Thymus (tissue), 11 donors: ENCODE measurements around the gene STEAP1B. TPM values are rescaled to one million over a fixed set of nuclear protein-coding genes. Genes with fewer than 3 reads are reported as not detected.
"Not testable (repeated sequence)": the region's sequence is repeated elsewhere in the genome, so short reads cannot be mapped to it uniquely, and the experiment has no call there.

Experiments used
- DNase-seq, 9 donors: peaks; one replicate each; pipeline ENCODE4 v3.0.0-alpha.2; 2013; ENCODE audit warnings: low spot score in 9 of 9, low read depth in 6 of 9, missing footprints in 1 of 9
- H3K27ac ChIP-seq, 2 donors: one replicate each; pipeline ENCODE4 v1.5.1; 2013; ENCODE audit warnings: control low read depth in 1 of 2, low read depth in 1 of 2, low read length in 1 of 2, mild to moderate bottlenecking in 1 of 2, moderate library complexity in 1 of 2
- H3K27me3 ChIP-seq, 2 donors: one replicate each; pipeline ENCODE4 v1.5.1; 2013; ENCODE audit warnings: low read length in 1 of 2; ENCODE audit not compliant: control insufficient read depth in 2 of 2, insufficient read depth in 1 of 2
- H3K36me3 ChIP-seq, 2 donors: one replicate each; pipeline ENCODE4 v1.5.1; 2013; ENCODE audit warnings: low read length in 1 of 2, mild to moderate bottlenecking in 1 of 2, moderate library complexity in 1 of 2; ENCODE audit not compliant: control insufficient read depth in 2 of 2, insufficient read depth in 2 of 2
- H3K4me1 ChIP-seq, 2 donors: one replicate each; pipeline ENCODE4 v1.5.1; 2013; ENCODE audit warnings: low read length in 2 of 2; ENCODE audit not compliant: control insufficient read depth in 2 of 2, insufficient read depth in 2 of 2
- H3K4me3 ChIP-seq, 2 donors: one replicate each; pipeline ENCODE4 v1.5.1; 2013; ENCODE audit warnings: low read length in 2 of 2, control low read depth in 1 of 2, mild to moderate bottlenecking in 1 of 2
- H3K9me3 ChIP-seq, 2 donors: one replicate each; pipeline ENCODE4 v1.5.1; 2013; ENCODE audit warnings: low read length in 1 of 2, mild to moderate bottlenecking in 1 of 2; ENCODE audit not compliant: control insufficient read depth in 2 of 2, insufficient read depth in 1 of 2
- WGBS: extraction: QIAGEN DNeasy Blood & Tissue Kit; methylation state at CpG from one replicate; pipeline ENCODE4 v1.1.7; 2013; 5-methylcytosine and 5-hydroxymethylcytosine counted together
- polyA plus RNA-seq: library from polyadenylated mRNA; stranded (reverse); fragments of 200-250 nt; gene quantifications from one replicate; pipeline ENCODE4 v1.2.3, GENCODE V29; 2013
- total RNA-seq: library from RNA; stranded (reverse); fragments of 120-200 nt; gene quantifications from one replicate; pipeline ENCODE4 v1.2.4, GENCODE V29; 2013
- donor health status: healthy.

STEAP1B gene
- total and polyA plus RNA-seq, 2 donors: 0.80 to 1.4 TPM

DNA sequence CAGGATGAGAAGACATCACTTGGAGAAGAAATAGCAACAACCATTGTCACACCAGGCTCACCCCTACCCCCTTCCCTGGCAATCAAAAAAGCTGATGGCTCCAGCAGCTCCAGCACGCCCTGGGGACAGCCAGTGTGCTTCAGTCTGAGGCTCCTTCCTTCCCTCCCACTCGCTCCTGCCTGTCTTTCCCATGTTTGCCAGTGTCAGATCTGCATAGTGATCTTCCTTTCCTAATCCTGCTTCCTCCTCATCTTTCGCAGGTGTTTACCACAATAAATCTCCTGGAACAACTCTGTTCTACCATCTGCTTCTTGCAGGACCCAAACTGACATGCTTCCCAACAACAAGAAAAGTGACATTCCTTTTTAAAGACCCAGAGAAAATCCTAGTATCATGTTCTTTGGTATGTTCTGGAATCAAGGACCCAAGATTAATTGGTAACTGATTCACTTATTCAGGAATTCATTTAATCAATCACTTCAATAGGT is 57.1 kb downstream of the STEAP1B start:
- Histone ChIP-seq H3K4me1 (peaks cover 30 to 60% of the 10 kb centered on the region in 2 donors), H3K4me3 (no peak overlapping the region), H3K36me3 (no peaks in the 10 kb centered on the region), H3K9me3 (no peaks in the 10 kb centered on the region), H3K27me3 (no peaks in the 10 kb centered on the region), H3K27ac (no peak overlapping the region)
- WGBS: 95% methylated on average over 3 of the region's 3 CpGs
- no peak for DNase-seq

DNA sequence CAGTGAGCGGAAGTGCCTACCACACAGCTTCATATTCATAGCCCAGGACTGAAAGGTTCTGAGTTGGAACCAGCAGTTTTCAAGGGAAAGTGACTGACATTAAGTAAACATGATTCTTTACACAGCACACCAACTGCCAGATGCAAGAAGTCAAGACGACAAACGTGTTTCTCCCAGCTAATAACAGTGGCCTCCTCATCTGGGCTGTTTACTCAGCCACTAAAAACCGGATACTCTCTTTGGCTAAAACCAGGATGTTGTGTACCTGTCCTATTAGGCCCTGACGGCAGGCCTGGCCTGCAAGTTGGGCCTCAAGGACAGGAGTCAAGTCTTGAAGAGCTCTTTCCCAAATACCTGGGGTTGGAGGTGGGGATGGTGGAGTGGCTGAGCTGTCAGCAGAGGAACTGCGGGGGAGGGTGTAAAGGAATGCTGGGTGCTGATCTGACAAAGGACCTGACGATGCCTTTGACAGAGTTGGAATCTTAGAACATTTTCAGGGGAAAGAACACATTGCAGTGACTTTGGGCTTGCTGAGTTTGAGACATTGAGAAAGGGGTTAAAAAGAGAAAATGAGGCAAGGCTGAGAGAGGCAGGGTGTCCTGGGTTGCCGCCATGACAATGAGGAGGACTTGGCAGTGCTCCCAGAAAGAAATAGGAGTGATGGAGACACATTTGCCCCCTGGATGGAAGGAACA is 57.7 kb downstream of the STEAP1B start:
- DNase-seq: peak in 1 of 9 donors; percentile 7
- no peaks in the 10 kb centered on the region for H3K9me3 ChIP-seq
- H3K4me1 ChIP-seq: peaks cover 26 to 56% of the 10 kb centered on the region in 2 donors
- peak overlapping the region in 1 of 2 donors; percentile 59 for H3K27ac ChIP-seq
- H3K36me3 ChIP-seq: no peaks in the 10 kb centered on the region
- no peak overlapping the region for H3K4me3 ChIP-seq
- WGBS: 77% methylated on average over 8 of the region's 8 CpGs
- H3K27me3 ChIP-seq: no peaks in the 10 kb centered on the region

DNA sequence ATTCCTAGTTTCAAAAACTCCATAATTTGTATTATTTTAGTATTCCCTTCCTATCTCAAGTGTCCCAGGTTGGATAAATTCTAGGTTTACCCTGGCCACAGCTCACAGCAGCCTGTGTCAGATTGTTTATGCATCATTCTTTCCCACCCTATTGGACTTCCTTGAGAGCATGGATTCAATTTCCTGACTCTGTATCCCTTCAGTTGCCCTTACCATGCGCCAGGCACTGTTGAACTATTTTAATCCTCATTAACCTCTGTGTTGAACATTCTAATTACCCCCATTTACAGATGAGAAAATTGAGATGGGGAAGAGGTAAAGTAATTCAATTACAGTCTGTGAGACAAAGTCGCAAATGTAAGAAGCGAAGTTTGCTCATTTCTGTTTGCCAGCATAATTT is 58.8 kb downstream of the STEAP1B start:
- no peak for DNase-seq
- Histone ChIP-seq H3K4me1 (peaks cover 20 to 49% of the 10 kb centered on the region in 2 donors), H3K36me3 (no peaks in the 10 kb centered on the region), H3K27me3 (no peaks in the 10 kb centered on the region), H3K27ac (peak overlapping the region in 1 of 2 donors; percentile 59), H3K4me3 (no peak overlapping the region), H3K9me3 (no peaks in the 10 kb centered on the region)
- WGBS: 100% methylated on average over 3 of the region's 3 CpGs

DNA sequence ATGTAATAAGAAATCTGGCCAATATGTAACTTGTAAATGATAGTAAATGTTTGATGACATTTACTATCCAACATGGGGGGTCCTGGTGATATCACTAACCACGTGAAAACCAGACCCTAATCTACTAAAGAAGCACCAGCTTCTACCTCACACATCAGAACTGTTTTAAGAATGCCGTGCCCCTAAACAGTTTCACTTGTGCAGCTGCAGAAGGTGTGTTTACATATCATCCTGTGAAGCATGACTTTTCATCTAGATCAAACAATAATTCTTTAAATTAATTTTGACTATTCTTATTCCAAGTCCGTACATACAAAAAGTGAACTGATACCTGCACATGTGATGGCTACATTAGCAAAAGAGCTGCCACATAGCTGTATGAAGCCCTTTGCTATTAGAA is 61.0 kb downstream of the STEAP1B start:
- H3K27ac ChIP-seq: no peak overlapping the region
- WGBS: 52% methylated on average over 3 of the region's 3 CpGs
- H3K9me3 ChIP-seq: no peaks in the 10 kb centered on the region
- DNase-seq: peak in 1 of 9 donors; percentile 15
- peaks cover 2 to 38% of the 10 kb centered on the region in 2 donors for H3K4me1 ChIP-seq
- no peaks in the 10 kb centered on the region for H3K36me3 ChIP-seq
- H3K27me3 ChIP-seq: no peaks in the 10 kb centered on the region
- H3K4me3 ChIP-seq: no peak overlapping the region

DNA sequence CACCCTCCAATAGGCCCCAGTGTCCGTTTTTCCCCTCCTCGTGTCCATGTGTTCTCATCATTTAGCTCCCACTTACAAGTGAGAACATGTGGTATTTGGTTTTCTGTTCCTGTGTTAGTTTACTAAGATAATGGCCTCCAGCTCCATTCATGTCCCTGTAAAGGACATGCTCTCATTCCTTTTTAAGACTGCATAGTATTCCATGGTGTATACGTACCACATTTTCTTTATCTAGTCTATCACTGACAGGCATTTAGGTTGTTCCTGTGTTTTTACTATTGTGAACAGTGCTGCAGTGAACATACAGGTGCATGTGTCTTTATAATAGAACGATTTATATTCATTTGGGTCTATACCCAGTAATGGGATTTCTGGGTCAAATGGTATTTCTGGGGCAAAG is 63.4 kb downstream of the STEAP1B start:
- DNase-seq, H3K27me3 ChIP-seq, H3K36me3 ChIP-seq, H3K9me3 ChIP-seq, H3K27ac ChIP-seq, H3K4me3 ChIP-seq: not testable (repeated sequence)
- peaks cover 0 to 19% of the 10 kb centered on the region in 2 donors for H3K4me1 ChIP-seq
- 98% methylated on average over 4 of the region's 4 CpGs for WGBS

DNA sequence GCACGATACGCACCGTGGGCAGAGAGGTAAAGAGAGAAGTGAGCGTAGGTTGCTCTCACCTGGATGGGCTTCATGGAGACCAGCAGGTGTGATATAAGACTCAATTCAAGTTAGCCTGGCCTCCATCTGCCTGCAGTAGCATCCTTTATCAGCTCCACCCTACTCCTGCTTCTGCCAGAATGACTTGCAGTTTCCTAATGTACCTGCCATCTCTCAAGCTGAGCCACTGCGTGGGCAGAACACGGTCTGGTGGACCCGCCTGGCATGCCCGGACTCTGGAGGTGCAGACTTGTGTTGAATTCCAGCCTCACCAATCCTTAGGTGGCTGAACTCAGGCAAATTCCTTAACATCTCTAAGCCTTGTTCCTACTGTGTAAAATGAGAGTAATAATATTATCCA is 64.3 kb downstream of the STEAP1B start:
- Histone ChIP-seq H3K27me3 (no peaks in the 10 kb centered on the region), H3K9me3 (no peaks in the 10 kb centered on the region), H3K36me3 (no peaks in the 10 kb centered on the region), H3K27ac (no peak overlapping the region), H3K4me3 (no peak overlapping the region), H3K4me1 (peaks cover 0 to 14% of the 10 kb centered on the region in 2 donors)
- 81% methylated on average over 8 of the region's 8 CpGs for WGBS
- DNase-seq: peak in 1 of 9 donors; percentile 6

DNA sequence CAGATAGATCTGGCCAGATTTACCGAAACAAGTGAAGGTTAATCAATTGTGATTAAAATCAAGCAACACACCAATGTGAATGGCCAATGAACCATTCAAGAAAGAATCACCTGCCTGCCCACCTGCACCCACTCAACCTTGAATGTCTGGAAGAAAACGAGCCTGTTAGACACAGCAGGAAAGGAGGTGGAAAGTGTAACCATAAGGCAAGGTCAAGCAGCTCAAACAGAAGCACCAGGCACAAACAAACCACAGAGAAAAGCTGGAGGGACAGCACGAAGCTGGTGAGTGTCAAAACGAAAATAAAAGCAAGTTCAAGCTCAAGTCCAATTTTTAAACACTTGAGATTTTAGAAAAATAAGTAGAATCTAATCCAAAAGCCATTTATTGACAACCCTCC is 64.9 kb downstream of the STEAP1B start:
- no peaks in the 10 kb centered on the region for H3K36me3 ChIP-seq
- no peak overlapping the region for H3K27ac ChIP-seq
- DNase-seq: peak in 1 of 9 donors; percentile 10

DNA sequence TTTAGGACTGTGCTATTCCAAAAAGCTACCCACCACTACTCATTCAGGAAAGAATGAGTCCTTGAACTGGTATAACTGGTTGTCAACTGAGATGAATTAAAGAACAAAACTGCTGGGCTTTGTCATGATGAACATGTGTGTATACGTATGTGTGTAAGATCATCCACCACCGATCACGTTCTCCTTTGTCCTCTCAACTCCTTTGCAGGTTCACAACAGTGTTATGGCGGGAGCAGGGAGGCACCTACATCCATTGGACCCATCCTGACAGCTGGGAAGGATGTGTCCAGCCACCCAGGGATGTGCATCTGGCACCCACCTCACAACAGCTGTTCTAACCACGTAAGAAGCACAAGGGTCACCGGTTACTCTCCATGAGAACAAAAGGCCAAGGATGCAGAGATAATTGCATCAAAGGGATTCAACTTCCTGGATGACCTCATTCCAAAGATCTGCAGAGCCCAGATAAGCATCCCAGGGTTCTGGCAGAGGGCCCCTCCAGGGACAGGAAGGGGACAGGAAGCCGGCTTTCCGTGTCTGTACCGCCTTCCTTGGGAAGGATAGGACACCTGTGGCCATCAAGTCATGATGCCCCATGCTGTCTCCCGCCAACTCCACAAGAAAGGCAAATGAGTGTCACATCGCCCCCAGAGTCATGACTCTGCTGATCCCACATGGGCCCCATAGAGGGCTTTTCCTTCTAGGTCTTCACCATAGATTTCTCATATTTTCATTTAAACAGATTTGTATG is 66.1 kb downstream of the STEAP1B start:
- Histone ChIP-seq H3K9me3 (no peaks in the 10 kb centered on the region), H3K27me3 (no peaks in the 10 kb centered on the region), H3K36me3 (no peaks in the 10 kb centered on the region), H3K4me3 (no peak overlapping the region), H3K4me1 (peaks cover 0 to 14% of the 10 kb centered on the region in 2 donors), H3K27ac (no peak overlapping the region)
- DNase-seq: no peak
- WGBS: 85% methylated on average over 11 of the region's 11 CpGs

More for the DNA sequence above, 64.9 kb downstream of the STEAP1B start:
- H3K9me3 ChIP-seq: no peaks in the 10 kb centered on the region
- no peaks in the 10 kb centered on the region for H3K27me3 ChIP-seq
- no peak overlapping the region for H3K4me3 ChIP-seq
- 43% methylated on average over 4 of the region's 4 CpGs for whole genome bisulfite sequencing
- peaks cover 0 to 14% of the 10 kb centered on the region in 2 donors for H3K4me1 ChIP-seq

DNA sequence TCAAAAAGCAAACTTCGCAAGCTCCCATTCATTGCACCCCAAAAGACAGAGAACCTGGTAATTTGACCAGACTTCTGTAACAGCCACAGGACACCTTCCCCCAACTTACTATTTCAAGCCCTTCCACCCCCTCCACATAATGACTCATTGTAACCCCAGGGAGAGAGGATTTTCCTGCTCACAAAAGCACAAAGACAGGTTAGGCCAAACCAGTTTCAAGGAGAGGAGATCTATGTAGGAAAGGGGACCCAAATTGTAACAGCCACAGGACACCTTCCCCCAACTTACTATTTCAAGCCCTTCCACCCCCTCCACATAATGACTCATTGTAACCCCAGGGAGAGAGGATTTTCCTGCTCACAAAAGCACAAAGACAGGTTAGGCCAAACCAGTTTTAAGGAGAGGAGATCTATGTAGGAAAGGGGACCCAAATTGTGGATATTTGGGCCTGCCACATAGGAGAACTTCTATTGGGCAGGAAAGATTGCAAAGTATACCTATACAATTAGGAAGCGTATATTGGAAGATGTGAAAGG is 66.8 kb downstream of the STEAP1B start:
- H3K36me3 ChIP-seq, H3K9me3 ChIP-seq, H3K27ac ChIP-seq, H3K27me3 ChIP-seq, DNase-seq, H3K4me3 ChIP-seq: not testable (repeated sequence)
- WGBS: 96% methylated on average over 2 of the region's 2 CpGs
- peaks cover 0 to 14% of the 10 kb centered on the region in 2 donors for H3K4me1 ChIP-seq
